Spleen (tissue), 11 donors: ENCODE measurements around the gene SUMF1. TPM values are rescaled to one million over a fixed set of nuclear protein-coding genes. Genes with fewer than 3 reads are reported as not detected.

Experiments
- DNase-seq: peaks from one replicate; pipeline ENCODE4 v3.0.0-alpha.2; 2020
- H3K27ac ChIP-seq, 8 donors: fragments of 200-600 bp; sonication (generic) in 7 of 8; 1 replicate in 4 of 8; 2 replicates in 4 of 8; pipeline versions ENCODE4 v1.5.0 to v1.8.0; 2016 to 2021; ENCODE audit warnings: inconsistent platforms in 4 of 8, mild to moderate bottlenecking in 4 of 8, moderate library complexity in 1 of 8
- H3K27me3 ChIP-seq, 7 donors: fragments of 200-600 bp; sonication (generic) in 6 of 7; replicated peaks in 1 of 7; 1 replicate in 4 of 7; 2 replicates in 3 of 7; pipeline versions ENCODE4 v1.5.0 to v1.8.0; 2016 to 2021; ENCODE audit warnings: inconsistent platforms in 3 of 7, mild to moderate bottlenecking in 1 of 7
- H3K36me3 ChIP-seq, 6 donors: fragments of 200-600 bp; sonication (generic) in 5 of 6; 1 replicate in 4 of 6; 2 replicates in 2 of 6; pipeline versions ENCODE4 v1.5.0 to v1.8.0; 2016 to 2021; ENCODE audit warnings: inconsistent platforms in 2 of 6
- H3K4me1 ChIP-seq, 6 donors: fragments of 200-600 bp; sonication (generic) in 5 of 6; 1 replicate in 3 of 6; 2 replicates in 3 of 6; pipeline versions ENCODE4 v1.5.0 to v1.8.0; 2016 to 2021; ENCODE audit warnings: inconsistent platforms in 3 of 6
- H3K4me3 ChIP-seq, 8 donors: fragments of 200-600 bp; sonication (generic) in 7 of 8; 1 replicate in 4 of 8; 2 replicates in 4 of 8; pipeline versions ENCODE4 v1.5.0 to v1.8.0; 2016 to 2021; ENCODE audit warnings: inconsistent platforms in 4 of 8, mild to moderate bottlenecking in 4 of 8, moderate library complexity in 2 of 8
- H3K9me3 ChIP-seq, 8 donors: fragments of 200-600 bp; sonication (generic) in 7 of 8; 1 replicate in 4 of 8; 2 replicates in 4 of 8; pipeline versions ENCODE4 v1.5.0 to v1.8.0; 2016 to 2021; ENCODE audit warnings: inconsistent platforms in 4 of 8
- CTCF ChIP-seq, 11 experiments: fragments of 200-600 bp in 7 of 11; fragments of 450-650 bp in 4 of 11; sonication (generic) in 4 of 11; IDR thresholded peaks in 8 of 11; conservative IDR thresholded peaks in 3 of 11; 1 replicate in 7 of 11; 2 replicates in 4 of 11; pipeline versions ENCODE4 v1.4.0 to v1.8.0; 2016 to 2021; ENCODE audit warnings: antibody characterized with exemption in 11 of 11, inconsistent platforms in 4 of 11, mild to moderate bottlenecking in 1 of 11
- POLR2A ChIP-seq, 3 donors: fragments of 450-650 bp; IDR thresholded peaks; one replicate each; pipeline ENCODE4 v1.5.1; 2017; ENCODE audit warnings: antibody characterized with exemption in 3 of 3, mild to moderate bottlenecking in 1 of 3
- POLR2AphosphoS5 ChIP-seq, 3 donors: sonication (generic); formaldehyde crosslinking; IDR thresholded peaks; one replicate each; pipeline ENCODE4 v1.5.1; 2017; ENCODE audit warnings: antibody characterized with exemption in 3 of 3
- WGBS, 5 donors: extraction: QIAGEN DNeasy Blood & Tissue Kit in 3 of 5; methylation state at CpG; one replicate each; pipeline versions ENCODE4 v1.1.5 to v1.1.7; 2013 to 2018; 5-methylcytosine and 5-hydroxymethylcytosine counted together
- intact Hi-C: fragments of 100-400 bp; cut with DNase I; formaldehyde crosslinking; loops from one replicate; pipeline ENCODE4 v1.15.0; 2023; ENCODE audit warnings: low total_unique reads
- polyA plus RNA-seq, 3 donors: library from polyadenylated mRNA; stranded (reverse); fragments of 200-250 nt; gene quantifications; one replicate each; pipeline ENCODE4 v1.2.1, GENCODE V29; 2013
- total RNA-seq, 7 donors: library from RNA; depleted of rRNA in 3 of 7; stranded (reverse); fragments of >200 nt in 3 of 7; fragmentation: NEBNext Ultra II Directional in 4 of 7; extraction: Animal tissue kit (Norgen Biotek cat#: 25700) in 4 of 7; gene quantifications; one replicate each; pipeline versions ENCODE4 v1.1.0 to v1.2.1, GENCODE V29; 2016 to 2021
- donor health status: healthy with polysubstance abuse.
- donor health status: DM: no; HTN: no; CAD: no; lungs with moderate emphysema.
- donor health status: DM: no; HTN: no; CAD: no.
- donor health status: Bipolar disorder and iron deficiency.
- donor health status: healthy.
- donor health status: DM: no; HTN: no; CAD: no.
- donor health status: DM: yes; HTN: yes; CAD: no.

SUMF1 gene
- total and polyA plus RNA-seq, 10 donors = 6.3 to 53.0 (median 33.9) TPM

- Histone ChIP-seq H3K4me1 (peaks cover 11 to 72% (median 42%) of the 10 kb centered on the region in 6 donors), H3K9me3 (no peaks in the 10 kb centered on the region), H3K36me3 (peaks cover 0 to 30% (median 5%) of the 10 kb centered on the region in 6 donors), H3K4me3 (peak overlapping the region in 6 of 8 donors; percentile 86 to 98 (median 96)), H3K27me3 (no peaks in the 10 kb centered on the region), H3K27ac (peak overlapping the region in 7 of 8 donors; percentile 73 to 89 (median 83))
- TF ChIP-seq POLR2AphosphoS5 (IDR thresholded peaks at IDR 0.05) (no peak), POLR2A (IDR thresholded peaks at IDR 0.05) (no peak), CTCF (IDR thresholded peaks at IDR 0.05 in 8 of 11, conservative IDR thresholded peaks at IDR 0.05 in 3 of 11) (no peak)
- 40 to 64% (median 46%) methylated on average over 3 of the region's 3 CpGs for WGBS, 5 donors
- DNase-seq = no peak
- intact Hi-C loops = no loop called here
Measured at GRCh38 chr3:4495294-4496086, 28.4 kb upstream of the SUMF1 start.

DNA sequence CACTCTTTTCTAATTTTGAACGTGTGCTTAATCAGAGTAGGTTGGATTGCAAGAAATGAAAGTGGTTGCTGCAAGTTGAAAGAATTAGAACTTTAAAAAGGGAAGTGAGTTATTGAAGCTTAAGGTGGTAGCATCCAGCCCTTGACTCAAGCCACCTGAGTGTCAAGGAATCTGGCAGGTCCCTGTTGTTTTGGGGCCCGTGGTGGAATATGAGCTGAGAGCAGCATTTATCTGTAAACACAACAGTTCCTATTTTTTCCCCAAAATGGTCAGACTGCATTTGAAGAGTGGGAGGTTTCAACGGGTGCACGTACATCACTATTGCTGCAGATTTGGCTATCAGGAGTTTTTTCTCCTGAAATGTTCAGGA, 27.8 kb upstream of the SUMF1 start:
- Histone ChIP-seq H3K4me1 (peaks cover 11 to 69% (median 42%) of the 10 kb centered on the region in 6 donors), H3K36me3 (peaks cover 0 to 24% (median 4%) of the 10 kb centered on the region in 6 donors), H3K27ac (peak overlapping the region; percentile 58 to 89 (median 82)), H3K9me3 (no peaks in the 10 kb centered on the region), H3K4me3 (peak overlapping the region; percentile 86 to 98 (median 96)), H3K27me3 (no peaks in the 10 kb centered on the region)
- TF ChIP-seq CTCF (IDR thresholded peaks at IDR 0.05 in 8 of 11, conservative IDR thresholded peaks at IDR 0.05 in 3 of 11) = no peak
- TF ChIP-seq POLR2AphosphoS5 (IDR thresholded peaks at IDR 0.05) = no peak
- no peak for TF ChIP-seq POLR2A (IDR thresholded peaks at IDR 0.05)
- 10 to 22% (median 17%) methylated on average over 4 of the region's 4 CpGs for WGBS, 5 donors
- intact Hi-C loops = no loop called here
- DNase-seq = no peak

GRCh38 chr3:4493941-4494894, 27.1 kb upstream of the SUMF1 start:
- intact Hi-C loops = no loop called here

More at GRCh38 chr3:4493941-4494894, 27.1 kb upstream of the SUMF1 start:
- DNase-seq = peak; percentile 83
- peak overlapping the region; percentile 58 to 89 (median 82) for H3K27ac ChIP-seq
- H3K36me3 ChIP-seq = peaks cover 0 to 19% (median 4%) of the 10 kb centered on the region in 6 donors
- H3K9me3 ChIP-seq = no peaks in the 10 kb centered on the region
- peak overlapping the region; percentile 86 to 98 (median 96) for H3K4me3 ChIP-seq
- no peak for TF ChIP-seq POLR2AphosphoS5 (IDR thresholded peaks at IDR 0.05)
- TF ChIP-seq POLR2A (IDR thresholded peaks at IDR 0.05) = no peak
- no peak for TF ChIP-seq CTCF (IDR thresholded peaks at IDR 0.05 in 8 of 11, conservative IDR thresholded peaks at IDR 0.05 in 3 of 11)
- WGBS, 5 donors = 2 to 5% (median 3%) methylated on average over 28 of the region's 28 CpGs
- H3K27me3 ChIP-seq = no peaks in the 10 kb centered on the region
- peaks cover 11 to 64% (median 42%) of the 10 kb centered on the region in 6 donors for H3K4me1 ChIP-seq
